GM12891 (cell line): ENCODE measurements around the gene PES1.

Source experiments
- POLR2AphosphoS5 ChIP-seq: IDR thresholded peaks from 2 replicates; pipeline ENCODE4 v1.6.1; 2011; ENCODE audit warnings: low read depth, low read length, control low read depth
- TAF1 ChIP-seq: IDR thresholded peaks from 2 replicates; pipeline ENCODE4 v1.6.1; 2011; ENCODE audit warnings: low read depth, low read length, control low read depth

DNA sequence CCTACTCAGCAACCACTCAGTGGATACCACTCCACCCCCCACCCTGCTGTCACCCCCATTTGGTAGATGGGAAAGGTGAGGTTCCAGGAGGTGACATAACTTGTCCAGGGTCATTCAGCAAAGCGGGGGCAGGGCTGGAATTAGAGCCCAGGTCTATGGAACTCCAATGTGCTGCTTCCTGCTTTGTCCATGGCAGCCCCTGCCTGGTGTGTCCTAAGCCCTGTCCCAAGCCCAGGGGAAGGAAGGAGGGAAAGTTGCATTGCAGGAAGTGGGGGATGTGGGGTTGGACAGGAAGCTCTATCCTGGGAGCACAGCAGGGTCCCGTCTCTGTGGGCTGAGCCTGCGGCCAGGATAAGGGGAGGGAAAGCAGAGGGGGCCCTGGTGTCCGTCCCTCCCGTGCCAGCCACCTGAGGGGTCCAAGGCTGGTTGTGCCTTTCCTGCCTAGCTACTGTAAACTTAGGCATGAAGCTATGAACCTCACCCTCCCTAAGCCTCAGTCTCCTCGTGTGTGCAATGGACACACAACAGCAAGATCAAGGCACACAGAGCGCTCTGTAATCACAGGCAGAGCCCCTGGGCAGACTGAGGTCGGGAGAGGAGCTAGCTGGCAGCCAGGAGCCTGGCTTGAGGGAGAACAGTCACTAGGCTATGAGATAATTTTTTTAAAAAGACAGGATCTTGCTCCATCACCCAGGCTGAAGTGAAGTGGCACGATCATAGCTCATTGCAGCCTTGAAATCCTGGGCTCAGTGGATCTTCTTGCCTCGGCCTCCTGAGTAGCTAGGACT, 30.1 kb downstream of the PES1 start:
- TF ChIP-seq POLR2AphosphoS5 (no peak), TAF1 (no peak)
